Motor neuron (in vitro differentiated cells): ENCODE measurements around the gene ENOX1. TPM values are rescaled to one million over a fixed set of nuclear protein-coding genes. Genes with fewer than 3 reads are reported as not detected.

Source experiments
- ATAC-seq, 8 experiments: fragments of 200-7000 bp; cut with Tn5 transposase; replicated peaks in 6 of 8; 2 replicates each; pipeline ENCODE4 v1.8.0; 2021; ENCODE audit warnings: mild to moderate bottlenecking in 8 of 8, moderate library complexity in 8 of 8
- H3K27ac ChIP-seq, 2 donors: fragments of 250-450 bp; sonication (Bioruptor Pico); 2 replicates each; pipeline ENCODE4 v1.9.0; 2021; ENCODE audit warnings: antibody characterized with exemption in 2 of 2, mild to moderate bottlenecking in 2 of 2, moderate library complexity in 1 of 2
- H3K4me1 ChIP-seq, 2 donors: fragments of 250-450 bp; sonication (Bioruptor Pico); replicated peaks in 1 of 2; 2 replicates each; pipeline ENCODE4 v1.6.1; 2021; ENCODE audit warnings: antibody characterized with exemption in 2 of 2, mild to moderate bottlenecking in 2 of 2, moderate library complexity in 1 of 2
- H3K4me3 ChIP-seq, 5 donors: fragments of 250-450 bp; sonication (Bioruptor Pico); 2 replicates each; pipeline ENCODE4 v1.9.0; 2021; ENCODE audit warnings: antibody characterized with exemption in 5 of 5, mild to moderate bottlenecking in 5 of 5, moderate library complexity in 4 of 5
- WGBS, 10 experiments: fragments of 450-650 bp; shearing (Covaris generic); methylation state at CpG; one replicate each; pipeline ENCODE4 v1.0.0; 2022; 5-methylcytosine and 5-hydroxymethylcytosine counted together
- in situ Hi-C, 9 experiments: fragments of 400-800 bp; cut with MboI; loops; one replicate each; pipeline ENCODE4 v1.15.0; 2021; ENCODE audit warnings: low sequenced_read_pairs in 9 of 9, low pct_unique_long_range_greater_than_20kb in 2 of 9; ENCODE audit not compliant: unreplicated experiment in 9 of 9
- total RNA-seq, 8 experiments: library from RNA; unstranded; fragments of 300-600 nt; gene quantifications; 2 replicates each; pipeline versions ENCODE4 v1.2.3 to v1.2.4, GENCODE V29; 2022

Gene ENOX1
- total RNA-seq, 8 experiments from 2014 or later = 5.6 to 19.0 (median 11.8) TPM

- Histone ChIP-seq H3K4me3 (no peak overlapping the region), H3K27ac (no peak overlapping the region), H3K4me1 (peaks cover 0 to 6% of the 10 kb centered on the region in 2 donors)
- in situ Hi-C loops = no loop called here
- ATAC-seq = no peak
- WGBS, 10 experiments = 0 to 80% (median 40%) methylated on average over 1 to 2 of the region's 2 CpGs; no CpG with 5 or more reads in 1 of the 10 experiments
Observed at GRCh38 chr13:43387880-43388279, 398.9 kb downstream of the ENOX1 start.

GRCh38 chr13:43383498-43384165 lies 403.1 kb downstream of the ENOX1 start:
- no peak overlapping the region for H3K27ac ChIP-seq
- peaks cover 0 to 4% of the 10 kb centered on the region in 2 donors for H3K4me1 ChIP-seq
- ATAC-seq = peak in 1 of 8 experiments; percentile 18
- WGBS, 10 experiments = 0 to 100% (median 55%) methylated on average over 1 to 5 of the region's 5 CpGs
- in situ Hi-C loops = no loop called here
- no peak overlapping the region for H3K4me3 ChIP-seq

DNA sequence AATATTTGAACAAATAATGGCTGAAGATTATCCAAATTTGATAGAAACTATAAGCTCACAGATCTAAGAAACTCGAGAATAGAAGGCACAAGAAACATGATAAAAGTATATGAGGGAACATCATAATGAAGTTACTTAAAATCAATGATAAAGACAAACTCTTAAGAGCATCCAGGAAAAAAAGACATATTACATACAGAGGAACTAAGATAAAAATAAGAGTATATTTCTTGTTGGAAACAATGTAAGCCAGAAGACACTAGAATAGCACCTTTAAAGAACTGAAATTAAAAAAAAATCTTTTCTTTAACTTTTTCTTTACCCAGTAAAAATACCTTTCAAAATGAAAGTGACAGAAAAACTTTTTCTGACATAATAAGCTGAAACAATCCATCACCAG lies 407.0 kb downstream of the ENOX1 start:
- Histone ChIP-seq H3K4me1 (peaks cover 0 to 8% of the 10 kb centered on the region in 2 donors), H3K4me3 (no peak overlapping the region), H3K27ac (no peak overlapping the region)
- WGBS, 10 experiments = 6 to 100% (median 90%) methylated on average over 1 of the region's 1 CpG; no CpG with 5 or more reads in 1 of the 10 experiments
- no peak for ATAC-seq
- in situ Hi-C loops = no loop called here

DNA sequence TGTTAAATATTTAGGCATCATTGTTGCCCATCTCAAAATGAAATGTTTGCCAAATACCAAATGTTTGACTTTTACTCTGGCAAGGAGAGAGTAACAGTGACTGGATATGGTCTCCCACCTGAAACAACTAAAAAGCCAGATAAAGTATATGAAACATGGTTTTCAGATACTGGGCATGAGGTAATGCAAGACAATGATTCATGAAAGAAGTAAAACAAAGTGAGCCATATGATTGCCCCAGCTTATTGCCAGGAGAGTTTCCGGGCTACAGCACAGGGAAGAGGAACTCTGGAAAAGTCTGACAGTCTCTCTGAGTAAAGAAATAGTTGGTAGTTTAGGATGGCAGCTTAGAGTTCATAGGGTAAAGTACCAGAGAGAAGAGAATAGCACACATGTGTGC lies 408.8 kb downstream of the ENOX1 start:
- peaks cover 0 to 8% of the 10 kb centered on the region in 2 donors for H3K4me1 ChIP-seq
- 75 to 100% (median 88%) methylated on average over 1 of the region's 1 CpG; no CpG with 5 or more reads in 3 of the 10 experiments for WGBS, 10 experiments
- no peak overlapping the region for H3K27ac ChIP-seq
- in situ Hi-C loops = no loop called here
- no peak overlapping the region for H3K4me3 ChIP-seq
- ATAC-seq = peak in 1 of 8 experiments; percentile 57

GRCh38 chr13:43377149-43377548 lies 409.6 kb downstream of the ENOX1 start:
- 30 to 100% (median 92%) methylated on average over 1 to 3 of the region's 3 CpGs; no CpG with 5 or more reads in 2 of the 10 experiments for WGBS, 10 experiments
- Histone ChIP-seq H3K4me3 (no peak overlapping the region), H3K4me1 (peaks cover 0 to 8% of the 10 kb centered on the region in 2 donors), H3K27ac (no peak overlapping the region)
- in situ Hi-C loops = no loop called here
- no peak for ATAC-seq

- Histone ChIP-seq H3K27ac (no peak overlapping the region), H3K4me1 (peaks cover 0 to 14% of the 10 kb centered on the region in 2 donors), H3K4me3 (no peak overlapping the region)
- in situ Hi-C loops = no loop called here
- WGBS, 10 experiments = 60 to 100% (median 86%) methylated on average over 1 of the region's 1 CpG; no CpG with 5 or more reads in 4 of the 10 experiments
- ATAC-seq = no peak
Observed at GRCh38 chr13:43376596-43376995, 410.2 kb downstream of the ENOX1 start.

- 64 to 100% (median 86%) methylated on average over 1 to 2 of the region's 2 CpGs; no CpG with 5 or more reads in 2 of the 10 experiments for WGBS, 10 experiments
- Histone ChIP-seq H3K4me3 (no peak overlapping the region), H3K4me1 (peaks cover 4 to 20% of the 10 kb centered on the region in 2 donors), H3K27ac (no peak overlapping the region)
- in situ Hi-C loops = no loop called here
- peak in 4 of 8 experiments; percentile 22 to 52 (median 47) for ATAC-seq
Observed at GRCh38 chr13:43375797-43376465, 410.8 kb downstream of the ENOX1 start.

DNA sequence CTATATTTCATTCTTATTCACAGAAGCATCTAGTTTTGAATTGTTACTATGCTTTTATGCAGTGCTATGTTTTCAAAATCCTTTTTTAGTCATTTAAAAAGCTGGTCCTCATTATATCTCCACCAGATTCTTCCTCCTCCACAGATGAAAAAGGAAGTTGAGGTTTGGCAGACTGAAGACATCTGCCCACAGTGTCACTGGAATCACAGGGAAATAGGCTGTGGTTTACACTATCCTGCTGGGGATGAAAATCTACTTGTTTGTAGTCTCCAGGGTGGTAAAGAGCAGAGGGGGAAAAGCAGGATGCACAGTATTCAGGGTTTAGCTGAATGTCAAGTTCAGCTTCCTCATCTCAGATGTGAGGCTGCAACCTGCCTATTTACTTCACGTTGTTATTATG lies 412.2 kb downstream of the ENOX1 start:
- H3K4me1 ChIP-seq = peaks cover 10 to 25% of the 10 kb centered on the region in 2 donors
- in situ Hi-C loops = no loop called here
- H3K4me3 ChIP-seq = no peak overlapping the region
- ATAC-seq = no peak
- WGBS, 10 experiments = 0 to 100% (median 72%) methylated on average over 1 of the region's 1 CpG; no CpG with 5 or more reads in 4 of the 10 experiments
- no peak overlapping the region for H3K27ac ChIP-seq

DNA sequence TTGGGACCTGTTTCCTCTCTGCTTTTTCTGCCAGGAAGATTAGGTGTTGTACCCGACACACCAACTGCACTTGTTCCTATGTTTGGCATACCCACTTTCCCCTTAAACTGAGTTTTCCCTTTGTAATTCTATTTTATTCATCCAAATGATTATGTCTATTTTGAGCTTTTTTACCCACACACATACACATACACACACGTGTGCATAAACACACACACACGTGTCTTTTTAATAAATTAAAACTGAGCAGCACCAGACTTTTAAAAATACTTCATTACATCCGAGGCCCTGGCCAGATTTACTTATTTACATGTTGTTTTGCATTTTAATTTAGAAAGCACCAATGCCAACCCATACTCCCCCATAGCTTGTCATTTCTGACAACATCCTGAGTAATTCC lies 413.4 kb downstream of the ENOX1 start:
- Histone ChIP-seq H3K27ac (no peak overlapping the region), H3K4me1 (peaks cover 12 to 25% of the 10 kb centered on the region in 2 donors), H3K4me3 (no peak overlapping the region)
- no peak for ATAC-seq
- in situ Hi-C loops = no loop called here
- 0 to 100% (median 70%) methylated on average over 1 to 4 of the region's 4 CpGs; no CpG with 5 or more reads in 2 of the 10 experiments for WGBS, 10 experiments

GRCh38 chr13:43370842-43371241 lies 415.9 kb downstream of the ENOX1 start:
- Histone ChIP-seq H3K4me3 (no peak overlapping the region), H3K27ac (no peak overlapping the region), H3K4me1 (peaks cover 19 to 23% of the 10 kb centered on the region in 2 donors)
- peak in 5 of 8 experiments; percentile 70 to 82 (median 78) for ATAC-seq
- in situ Hi-C loops = no loop called here
- 42 to 94% (median 60%) methylated on average over 1 to 4 of the region's 6 CpGs; no CpG with 5 or more reads in 3 of the 10 experiments for whole genome bisulfite sequencing, 10 experiments

DNA sequence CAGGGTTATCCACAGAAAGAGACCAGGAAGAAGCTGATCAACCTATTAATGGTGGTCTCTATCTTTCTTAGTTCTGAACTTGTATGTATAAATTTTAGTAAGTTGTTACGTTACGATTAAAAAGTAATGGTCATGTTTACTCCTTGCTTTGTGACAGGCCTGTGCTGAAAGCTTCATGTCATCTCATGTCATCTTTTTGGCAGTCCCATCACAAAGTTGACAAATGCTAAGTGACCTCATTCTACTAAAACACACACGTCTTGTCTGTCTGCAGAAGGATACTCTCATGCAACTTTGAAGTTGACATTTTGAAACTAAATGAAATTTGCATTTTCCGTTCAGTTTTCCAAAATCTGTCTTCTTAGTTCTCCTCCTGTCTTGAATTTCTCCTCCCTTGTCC lies 417.5 kb downstream of the ENOX1 start:
- Histone ChIP-seq H3K4me1 (peaks cover 33% of the 10 kb centered on the region in 2 donors), H3K4me3 (no peak overlapping the region), H3K27ac (no peak overlapping the region)
- in situ Hi-C loops = no loop called here
- WGBS, 10 experiments = 40 to 100% (median 80%) methylated on average over 1 to 4 of the region's 4 CpGs; no CpG with 5 or more reads in 3 of the 10 experiments
- ATAC-seq = no peak

- H3K4me1 ChIP-seq = peaks cover 44 to 46% of the 10 kb centered on the region in 2 donors
- H3K4me3 ChIP-seq = no peak overlapping the region
- H3K27ac ChIP-seq = no peak overlapping the region
- WGBS, 10 experiments = 0 to 57% (median 25%) methylated on average over 1 to 3 of the region's 3 CpGs; no CpG with 5 or more reads in 1 of the 10 experiments
- ATAC-seq = peak in 2 of 8 experiments; percentile 12 to 19
- in situ Hi-C loops = no loop called here
Observed at GRCh38 chr13:43368003-43368402, 418.8 kb downstream of the ENOX1 start.

DNA sequence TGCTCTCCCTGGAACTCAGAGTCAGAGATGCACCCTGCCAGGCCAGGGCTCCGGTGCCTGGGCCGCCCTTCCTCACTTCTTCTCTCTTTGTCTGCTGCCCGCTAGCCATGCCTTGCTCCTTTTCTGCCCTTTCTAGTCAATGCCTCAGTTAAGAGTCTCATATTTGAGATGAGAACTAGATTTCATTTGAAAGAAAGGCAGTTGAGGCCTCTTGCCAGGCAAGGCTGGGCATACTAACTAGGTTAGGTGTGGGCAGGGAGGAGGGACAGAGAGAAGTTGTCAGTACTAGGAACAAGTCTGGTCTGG lies 421.8 kb downstream of the ENOX1 start:
- ATAC-seq = no peak
- Histone ChIP-seq H3K4me1 (peaks cover 53 to 59% of the 10 kb centered on the region in 2 donors), H3K27ac (peak overlapping the region; percentile 26 to 47), H3K4me3 (no peak overlapping the region)
- WGBS, 10 experiments = 69 to 100% (median 71%) methylated on average over 1 to 3 of the region's 3 CpGs; no CpG with 5 or more reads in 6 of the 10 experiments
- in situ Hi-C loops = no loop called here
